HEK293 (cell line): Measurements from ENCODE around the gene KRTAP10-1.

Source experiments
- CTCF ChIA-PET: fragments of 350-600 bp; formaldehyde crosslinking; extraction: SDS; loops from one replicate; lab custom pipeline; 2021; ENCODE audit warnings: antibody characterized with exemption; lab: Yijun Ruan, JAX
- POLR2A ChIA-PET: fragments of 300-600 bp; formaldehyde crosslinking; extraction: SDS; loops from one replicate; lab custom pipeline; 2020; ENCODE audit warnings: antibody characterized with exemption, inconsistent platforms; lab: Yijun Ruan, JAX
- H3K27ac ChIP-seq: fragments of 200-500 bp; sonication (Bioruptor generic); 2 replicates; pipeline ENCODE4 v1.5.1; 2014; ENCODE audit warnings: low read depth, low read length, control low read depth, inconsistent platforms; ENCODE audit errors: extremely low read depth
- H3K36me3 ChIP-seq, 2 experiments: fragments of 200-500 bp in 1 of 2; sonication (Bioruptor generic) in 1 of 2; 1 replicate in 1 of 2; 2 replicates in 1 of 2; pipeline ENCODE4 v1.5.1; 2014 to 2017; ENCODE audit warnings: inconsistent platforms in 2 of 2, low read length in 2 of 2; ENCODE audit not compliant: control insufficient read depth in 2 of 2, insufficient read depth in 1 of 2
- H3K4me1 ChIP-seq: fragments of 200-500 bp; sonication (Bioruptor generic); 2 replicates; pipeline ENCODE4 v1.5.1; 2014; ENCODE audit warnings: mild to moderate bottlenecking, low read length, inconsistent platforms; ENCODE audit not compliant: control insufficient read depth, insufficient read depth
- H3K4me3 ChIP-seq: 2 replicates; pipeline ENCODE4 v1.5.1; 2011; ENCODE audit warnings: low read depth, mild to moderate bottlenecking, control low read depth, low read length, moderate library complexity
- H3K9me3 ChIP-seq: fragments of 200-500 bp; sonication (Bioruptor generic); 2 replicates; pipeline ENCODE4 v1.5.1; 2014; ENCODE audit warnings: low read depth, low read length, inconsistent platforms; ENCODE audit not compliant: control insufficient read depth, insufficient read depth
- HIC1 ChIP-seq: fragments of 450-650 bp; formaldehyde crosslinking; IDR thresholded peaks from 2 replicates; pipeline ENCODE4 v1.5.1; 2016; ENCODE audit warnings: missing biosample characterization, missing genetic modification characterization
- HOXC10 ChIP-seq: sonication (generic); formaldehyde crosslinking; IDR thresholded peaks from 2 replicates; pipeline ENCODE4 v1.8.1; 2023; ENCODE audit warnings: mild to moderate bottlenecking, missing genetic modification reagents
- MEIS1 ChIP-seq: sonication (generic); formaldehyde crosslinking; IDR thresholded peaks from 2 replicates; pipeline ENCODE4 v1.8.1; 2022; ENCODE audit warnings: missing genetic modification reagents, mild to moderate bottlenecking, borderline replicate concordance
- OVOL3 ChIP-seq: fragments of 450-650 bp; formaldehyde crosslinking; IDR thresholded peaks from 2 replicates; pipeline ENCODE4 v1.5.1; 2016; ENCODE audit warnings: missing biosample characterization, missing genetic modification characterization
- TCF7L2 ChIP-seq: IDR thresholded peaks from 2 replicates; pipeline ENCODE4 v1.6.1; 2011; ENCODE audit warnings: low read depth, mild to moderate bottlenecking, inconsistent platforms, low read length, moderate library complexity, borderline replicate concordance
- YY1 ChIP-seq: fragments of 450-650 bp; formaldehyde crosslinking; IDR thresholded peaks from 2 replicates; pipeline ENCODE4 v1.5.1; 2018; ENCODE audit warnings: missing biosample characterization, missing genetic modification characterization
- YY2 ChIP-seq: fragments of 450-650 bp; formaldehyde crosslinking; IDR thresholded peaks from 2 replicates; pipeline ENCODE4 v1.5.1; 2016; ENCODE audit warnings: missing biosample characterization, missing genetic modification characterization
- ZBTB49 ChIP-seq: fragments of 450-650 bp; formaldehyde crosslinking; IDR thresholded peaks from 2 replicates; pipeline ENCODE4 v1.5.1; 2016; ENCODE audit warnings: missing biosample characterization, missing genetic modification characterization, low read depth
- ZNF140 ChIP-seq: fragments of 450-650 bp; formaldehyde crosslinking; IDR thresholded peaks from 2 replicates; pipeline ENCODE4 v1.5.1; 2016; ENCODE audit warnings: missing biosample characterization, missing genetic modification characterization
- ZNF248 ChIP-seq: fragments of 450-650 bp; formaldehyde crosslinking; IDR thresholded peaks from 2 replicates; pipeline ENCODE4 v1.5.1; 2017; ENCODE audit warnings: missing biosample characterization, missing genetic modification characterization
- ZNF473 ChIP-seq: fragments of 450-650 bp; formaldehyde crosslinking; IDR thresholded peaks from 2 replicates; pipeline ENCODE4 v1.5.1; 2017; ENCODE audit warnings: missing biosample characterization, missing genetic modification characterization
- ZNF544 ChIP-seq: fragments of 450-650 bp; formaldehyde crosslinking; IDR thresholded peaks from 2 replicates; pipeline ENCODE4 v1.5.0; 2017; ENCODE audit warnings: missing biosample characterization, missing genetic modification characterization
- ZNF600 ChIP-seq: fragments of 450-650 bp; formaldehyde crosslinking; IDR thresholded peaks from 2 replicates; pipeline ENCODE4 v1.5.1; 2016; ENCODE audit warnings: missing biosample characterization, missing genetic modification characterization
- ZNF677 ChIP-seq: fragments of 450-650 bp; IDR thresholded peaks from 2 replicates; pipeline ENCODE4 v1.5.0; 2018; ENCODE audit warnings: missing biosample characterization, mild to moderate bottlenecking, missing genetic modification characterization, moderate library complexity
- ZNF692 ChIP-seq: fragments of 450-650 bp; formaldehyde crosslinking; IDR thresholded peaks from 2 replicates; pipeline ENCODE4 v1.5.1; 2016; ENCODE audit warnings: missing biosample characterization, missing genetic modification characterization
- ZNF747 ChIP-seq: fragments of 450-650 bp; formaldehyde crosslinking; IDR thresholded peaks from 2 replicates; pipeline ENCODE4 v1.5.1; 2016; ENCODE audit warnings: missing biosample characterization, missing genetic modification characterization
- TF ChIP-seq, protein P1 (sequence below): fragments of 450-650 bp; formaldehyde crosslinking; IDR thresholded peaks from 2 replicates; pipeline ENCODE4 v1.5.1; 2016; ENCODE audit warnings: missing biosample characterization, missing genetic modification characterization
- TF ChIP-seq, protein P2 (sequence below): fragments of 450-650 bp; formaldehyde crosslinking; IDR thresholded peaks from 2 replicates; pipeline ENCODE4 v1.5.1; 2017; ENCODE audit warnings: missing biosample characterization, missing genetic modification characterization

KRTAP10-1 gene, protein sequence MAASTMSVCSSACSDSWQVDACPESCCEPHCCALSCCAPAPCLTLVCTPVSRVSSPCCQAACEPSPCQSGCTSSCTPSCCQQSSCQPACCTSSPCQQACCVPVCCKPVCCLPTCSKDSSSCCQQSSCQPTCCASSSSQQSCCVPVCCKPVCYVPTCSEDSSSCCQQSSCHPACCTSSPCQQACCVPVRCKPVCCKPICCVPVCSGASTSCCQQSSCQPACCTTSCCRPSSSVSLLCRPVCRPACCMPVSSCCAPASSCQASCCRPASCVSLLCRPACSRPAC

GRCh38 chr21:44539991-44540666 lies at the start of gene KRTAP10-1:
Gene KRTAP10-1, minus strand, starts transcription at chr21:44540195. Its CDS starts 45 bp downstream, at chr21:44540150.
- TF ChIP-seq ZNF692 (tag by site-specific recombination) (no peak), YY2 (tag by site-specific recombination) (no peak), ZNF473 (tag by site-specific recombination) (no peak), ZNF544 (tag by site-specific recombination) (no peak), ZBTB49 (tag by site-specific recombination) (no peak), ZNF140 (tag by site-specific recombination) (no peak), ZNF677 (tag by site-specific recombination) (no peak), OVOL3 (tag by site-specific recombination) (no peak), ZNF248 (tag by site-specific recombination) (no peak), YY1 (tag by site-specific recombination) (no peak), ZNF747 (tag by site-specific recombination) (no peak), HIC1 (tag by site-specific recombination) (no peak), ZNF600 (tag by site-specific recombination) (no peak), MEIS1 (CRISPR knock-in tag) (no peak), HOXC10 (CRISPR knock-in tag) (no peak), TCF7L2 (no peak)
- TF ChIP-seq, protein P1, sequence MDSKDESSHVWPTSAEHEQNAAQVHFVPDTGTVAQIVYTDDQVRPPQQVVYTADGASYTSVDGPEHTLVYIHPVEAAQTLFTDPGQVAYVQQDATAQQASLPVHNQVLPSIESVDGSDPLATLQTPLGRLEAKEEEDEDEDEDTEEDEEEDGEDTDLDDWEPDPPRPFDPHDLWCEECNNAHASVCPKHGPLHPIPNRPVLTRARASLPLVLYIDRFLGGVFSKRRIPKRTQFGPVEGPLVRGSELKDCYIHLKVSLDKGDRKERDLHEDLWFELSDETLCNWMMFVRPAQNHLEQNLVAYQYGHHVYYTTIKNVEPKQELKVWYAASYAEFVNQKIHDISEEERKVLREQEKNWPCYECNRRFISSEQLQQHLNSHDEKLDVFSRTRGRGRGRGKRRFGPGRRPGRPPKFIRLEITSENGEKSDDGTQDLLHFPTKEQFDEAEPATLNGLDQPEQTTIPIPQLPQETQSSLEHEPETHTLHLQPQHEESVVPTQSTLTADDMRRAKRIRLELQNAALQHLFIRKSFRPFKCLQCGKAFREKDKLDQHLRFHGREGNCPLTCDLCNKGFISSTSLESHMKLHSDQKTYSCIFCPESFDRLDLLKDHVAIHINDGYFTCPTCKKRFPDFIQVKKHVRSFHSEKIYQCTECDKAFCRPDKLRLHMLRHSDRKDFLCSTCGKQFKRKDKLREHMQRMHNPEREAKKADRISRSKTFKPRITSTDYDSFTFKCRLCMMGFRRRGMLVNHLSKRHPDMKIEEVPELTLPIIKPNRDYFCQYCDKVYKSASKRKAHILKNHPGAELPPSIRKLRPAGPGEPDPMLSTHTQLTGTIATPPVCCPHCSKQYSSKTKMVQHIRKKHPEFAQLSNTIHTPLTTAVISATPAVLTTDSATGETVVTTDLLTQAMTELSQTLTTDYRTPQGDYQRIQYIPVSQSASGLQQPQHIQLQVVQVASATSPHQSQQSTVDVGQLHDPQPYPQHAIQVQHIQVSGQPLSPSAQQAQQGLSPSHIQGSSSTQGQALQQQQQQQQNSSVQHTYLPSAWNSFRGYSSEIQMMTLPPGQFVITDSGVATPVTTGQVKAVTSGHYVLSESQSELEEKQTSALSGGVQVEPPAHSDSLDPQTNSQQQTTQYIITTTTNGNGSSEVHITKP (tag by site-specific recombination), result no peak
- TF ChIP-seq, protein P2, sequence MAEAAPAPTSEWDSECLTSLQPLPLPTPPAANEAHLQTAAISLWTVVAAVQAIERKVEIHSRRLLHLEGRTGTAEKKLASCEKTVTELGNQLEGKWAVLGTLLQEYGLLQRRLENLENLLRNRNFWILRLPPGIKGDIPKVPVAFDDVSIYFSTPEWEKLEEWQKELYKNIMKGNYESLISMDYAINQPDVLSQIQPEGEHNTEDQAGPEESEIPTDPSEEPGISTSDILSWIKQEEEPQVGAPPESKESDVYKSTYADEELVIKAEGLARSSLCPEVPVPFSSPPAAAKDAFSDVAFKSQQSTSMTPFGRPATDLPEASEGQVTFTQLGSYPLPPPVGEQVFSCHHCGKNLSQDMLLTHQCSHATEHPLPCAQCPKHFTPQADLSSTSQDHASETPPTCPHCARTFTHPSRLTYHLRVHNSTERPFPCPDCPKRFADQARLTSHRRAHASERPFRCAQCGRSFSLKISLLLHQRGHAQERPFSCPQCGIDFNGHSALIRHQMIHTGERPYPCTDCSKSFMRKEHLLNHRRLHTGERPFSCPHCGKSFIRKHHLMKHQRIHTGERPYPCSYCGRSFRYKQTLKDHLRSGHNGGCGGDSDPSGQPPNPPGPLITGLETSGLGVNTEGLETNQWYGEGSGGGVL (tag by site-specific recombination), result no peak
- H3K9me3 ChIP-seq, result no peaks in the 10 kb centered on the region
- POLR2A ChIA-PET, result no interaction called here
- H3K27ac ChIP-seq, result no peak within 1 kb of the TSS
- no peaks in the 10 kb centered on the region for H3K4me1 ChIP-seq
- no peaks in the 10 kb centered on the region for H3K36me3 ChIP-seq
- H3K4me3 ChIP-seq, result no peak within 1 kb of the TSS
- CTCF ChIA-PET, result interaction anchor here (0.8 kb wide), 1 partner anchor 20 kb away, joined by 3 read pairs; no protein-coding TSS in a partner anchor
